ENCODE results near the gene RBM47. TPM values are rescaled to one million over a fixed set of nuclear protein-coding genes. Genes with fewer than 3 reads are reported as not detected.

RBM47 gene
- total RNA-seq, 1 donor from 2014 or later: 4.7 TPM

- ATAC-seq (no peak), DNase-seq (ENCODE audit: missing footprints) (no peak)
- intact Hi-C loops (cut with DNase I): no loop called here
These were observed 113.0 kb downstream of the RBM47 start for GRCh38 chr4:40516651-40517050.

GRCh38 chr4:40515398-40516293 is 114.0 kb downstream of the RBM47 start:
- intact Hi-C loops (cut with DNase I): no loop called here
- DNase-seq (ENCODE audit: missing footprints) (no peak), ATAC-seq (no peak)

GRCh38 chr4:40515037-40515397 is 114.6 kb downstream of the RBM47 start:
- DNase-seq (ENCODE audit: missing footprints) (no peak), ATAC-seq (no peak)
- intact Hi-C loops (cut with DNase I): no loop called here

DNA sequence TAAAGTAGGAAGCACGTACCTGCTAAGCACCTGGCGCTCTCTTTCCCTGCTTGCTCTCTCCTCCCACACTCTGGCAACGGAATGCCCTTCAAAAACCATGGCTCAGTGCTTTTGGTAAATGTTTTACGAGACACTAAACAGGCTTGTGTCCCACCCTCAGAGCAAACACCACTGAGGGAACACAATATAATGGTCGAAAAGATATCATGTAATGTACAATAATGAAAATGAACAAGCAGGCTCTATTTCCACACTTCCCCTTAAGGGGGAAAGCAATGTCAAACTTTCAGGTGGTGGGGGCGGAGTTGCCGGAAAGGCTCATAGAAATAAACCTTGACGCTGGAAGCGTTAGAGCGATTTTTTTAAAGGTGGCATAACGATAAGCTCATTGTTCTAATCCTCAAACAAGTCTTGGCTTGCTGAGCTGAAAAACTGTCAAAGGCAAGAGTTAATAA is 115.1 kb downstream of the RBM47 start:
- intact Hi-C loops (cut with DNase I): no loop called here
- DNase-seq (ENCODE audit: missing footprints): no peak

GRCh38 chr4:40511036-40511614 is 118.5 kb downstream of the RBM47 start:
- intact Hi-C loops (cut with DNase I): no loop called here
- no peak for DNase-seq (ENCODE audit: missing footprints)
- ATAC-seq: no peak

More for the DNA sequence above, 115.1 kb downstream of the RBM47 start:
- ATAC-seq: no peak

DNA sequence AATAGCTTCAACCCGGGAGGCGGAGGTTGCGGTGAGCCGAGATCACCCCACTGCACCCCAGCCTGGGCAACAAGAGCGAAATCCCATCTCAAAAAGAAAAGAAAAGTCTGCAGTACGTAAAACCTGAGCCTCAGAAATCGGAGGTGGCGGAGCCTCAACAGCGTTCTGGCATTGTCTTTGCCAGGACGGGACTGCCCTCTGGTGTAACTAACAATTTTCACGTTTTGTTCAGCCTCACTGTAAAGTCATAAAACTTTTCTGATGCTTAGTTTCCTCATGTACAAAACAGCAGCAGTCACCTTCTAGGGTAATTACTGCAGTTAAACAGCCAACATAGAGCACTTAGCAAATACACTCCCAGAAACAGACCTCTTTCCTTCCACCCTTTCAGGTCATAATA is 121.7 kb downstream of the RBM47 start:
- intact Hi-C loops (cut with DNase I): no loop called here
- DNase-seq (ENCODE audit: missing footprints): no peak
- ATAC-seq: no peak

DNA sequence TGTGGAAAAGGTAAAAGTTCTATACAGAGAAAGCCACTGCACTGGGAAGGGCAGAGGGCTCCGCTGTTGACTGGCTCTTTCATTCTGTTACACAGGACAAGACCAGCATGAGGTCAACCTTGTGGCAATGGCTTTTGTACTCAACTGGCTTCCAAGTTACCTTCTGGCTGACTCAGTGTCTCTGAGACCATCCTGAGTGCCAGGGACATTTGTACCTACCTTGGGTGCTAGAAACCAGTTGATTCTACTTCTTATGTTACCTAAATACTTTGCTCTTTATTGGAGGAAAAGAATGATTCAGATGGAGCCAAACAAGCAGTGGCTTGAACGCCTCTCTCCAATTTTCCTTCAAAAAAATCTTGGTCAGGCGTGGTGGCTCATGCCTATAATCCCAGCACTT is 123.2 kb downstream of the RBM47 start:
- intact Hi-C loops (cut with DNase I): no loop called here
- DNase-seq (ENCODE audit: missing footprints): no peak
- no peak for ATAC-seq

DNA sequence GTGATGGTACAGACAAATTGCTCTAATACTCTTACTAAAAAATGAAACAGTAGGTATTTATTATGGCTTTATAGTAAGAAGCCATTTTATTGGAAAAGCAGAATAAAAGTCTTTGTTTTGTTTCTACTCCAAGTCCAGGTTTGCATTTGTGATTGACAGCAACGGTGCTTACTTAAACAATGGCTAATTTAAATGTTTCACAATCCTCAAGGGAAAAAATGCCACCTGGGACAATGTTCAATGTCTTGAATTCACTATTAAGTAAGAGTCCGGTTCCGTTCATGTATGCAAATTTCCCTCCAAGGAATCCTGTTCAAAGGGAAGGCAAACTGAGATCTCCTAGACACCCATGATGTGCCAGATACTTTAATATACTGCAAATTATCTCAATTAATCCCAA is 123.6 kb downstream of the RBM47 start:
- no peak for ATAC-seq
- no peak for DNase-seq (ENCODE audit: missing footprints)
- intact Hi-C loops (cut with DNase I): no loop called here

GRCh38 chr4:40502934-40503333 is 126.7 kb downstream of the RBM47 start:
- ATAC-seq: no peak
- no peak for DNase-seq (ENCODE audit: missing footprints)
- intact Hi-C loops (cut with DNase I): no loop called here

DNA sequence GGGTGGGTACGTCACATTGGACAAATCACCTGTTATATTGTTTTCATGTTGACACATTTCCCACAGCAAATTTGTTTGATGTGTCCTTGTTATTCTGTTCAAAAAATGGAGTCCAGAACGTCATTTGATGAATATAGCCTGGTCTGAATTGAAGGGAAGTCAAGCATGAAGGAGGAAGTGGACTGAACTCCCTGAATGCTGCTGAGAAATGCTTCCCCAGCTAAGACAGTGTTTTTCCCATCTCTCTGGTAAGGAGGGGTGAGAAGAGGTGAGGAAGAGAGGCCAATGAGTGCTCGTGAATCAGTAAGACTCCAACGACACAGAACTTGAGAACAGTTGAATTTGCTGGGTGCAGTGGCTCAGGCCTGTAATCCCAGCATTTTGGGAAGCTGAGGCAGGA is 127.4 kb downstream of the RBM47 start:
- intact Hi-C loops (cut with DNase I): no loop called here
- no peak for DNase-seq (ENCODE audit: missing footprints)
- ATAC-seq: no peak

DNA sequence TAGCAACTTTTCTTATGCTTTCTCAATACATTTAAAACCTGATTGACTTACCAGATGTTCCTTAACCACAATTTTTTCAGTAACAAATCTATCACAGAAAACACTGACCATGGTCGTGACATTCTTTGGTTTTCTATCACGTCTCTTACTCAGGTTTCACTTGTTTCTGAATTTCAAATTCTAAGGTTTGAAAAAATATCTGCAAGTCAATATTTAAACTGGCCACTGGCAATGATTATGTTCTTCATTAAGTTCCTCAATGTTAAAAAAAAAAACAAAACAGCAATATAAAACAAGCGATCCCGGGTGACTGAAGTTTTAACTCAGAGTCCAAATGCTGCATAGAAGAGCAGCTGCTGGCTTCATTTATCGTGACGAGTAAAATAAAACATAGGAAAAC is 128.9 kb downstream of the RBM47 start:
- no peak for ATAC-seq
- intact Hi-C loops (cut with DNase I): no loop called here
- no peak for DNase-seq (ENCODE audit: missing footprints)

GRCh38 chr4:40493160-40493559 is 136.5 kb downstream of the RBM47 start:
- no peak for DNase-seq (ENCODE audit: missing footprints)
- ATAC-seq: no peak
- intact Hi-C loops (cut with DNase I): no loop called here

GRCh38 chr4:40492691-40493090 is 137.0 kb downstream of the RBM47 start:
- ATAC-seq: peak; percentile 3
- intact Hi-C loops (cut with DNase I): no loop called here
- DNase-seq (ENCODE audit: missing footprints): no peak

DNA sequence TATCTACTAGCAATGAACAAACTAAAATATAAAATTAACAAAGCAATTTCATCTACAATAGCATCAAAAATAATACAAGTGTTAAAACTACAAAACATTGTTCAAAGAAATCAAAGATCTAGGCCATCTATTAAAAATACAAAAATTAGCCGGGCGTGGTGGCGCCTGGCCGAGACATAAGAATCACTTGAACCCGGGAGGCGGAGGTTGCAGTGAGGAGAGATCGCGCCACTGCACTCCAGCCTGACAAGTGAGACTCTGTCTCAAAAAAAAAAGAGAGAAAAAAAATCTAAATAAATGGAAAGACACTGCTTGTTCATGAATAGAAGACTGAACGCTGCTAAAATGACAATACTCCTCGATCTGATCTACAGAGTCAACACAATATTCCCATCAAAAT is 139.2 kb downstream of the RBM47 start:
- intact Hi-C loops (cut with DNase I): no loop called here
- DNase-seq (ENCODE audit: missing footprints): no peak
- ATAC-seq: no peak

GRCh38 chr4:40489961-40490360 is 139.7 kb downstream of the RBM47 start:
- intact Hi-C loops (cut with DNase I): no loop called here
- ATAC-seq: no peak

GRCh38 chr4:40486534-40486933 is 143.1 kb downstream of the RBM47 start:
- ATAC-seq: peak; percentile 44
- no peak for DNase-seq (ENCODE audit: missing footprints)
- intact Hi-C loops (cut with DNase I): no loop called here

More at GRCh38 chr4:40489961-40490360, 139.7 kb downstream of the RBM47 start:
- DNase-seq (ENCODE audit: missing footprints): no peak

- intact Hi-C loops (cut with DNase I): no loop called here
- DNase-seq (ENCODE audit: missing footprints) (no peak), ATAC-seq (no peak)
These were observed 145.1 kb downstream of the RBM47 start for GRCh38 chr4:40484346-40485090.

DNA sequence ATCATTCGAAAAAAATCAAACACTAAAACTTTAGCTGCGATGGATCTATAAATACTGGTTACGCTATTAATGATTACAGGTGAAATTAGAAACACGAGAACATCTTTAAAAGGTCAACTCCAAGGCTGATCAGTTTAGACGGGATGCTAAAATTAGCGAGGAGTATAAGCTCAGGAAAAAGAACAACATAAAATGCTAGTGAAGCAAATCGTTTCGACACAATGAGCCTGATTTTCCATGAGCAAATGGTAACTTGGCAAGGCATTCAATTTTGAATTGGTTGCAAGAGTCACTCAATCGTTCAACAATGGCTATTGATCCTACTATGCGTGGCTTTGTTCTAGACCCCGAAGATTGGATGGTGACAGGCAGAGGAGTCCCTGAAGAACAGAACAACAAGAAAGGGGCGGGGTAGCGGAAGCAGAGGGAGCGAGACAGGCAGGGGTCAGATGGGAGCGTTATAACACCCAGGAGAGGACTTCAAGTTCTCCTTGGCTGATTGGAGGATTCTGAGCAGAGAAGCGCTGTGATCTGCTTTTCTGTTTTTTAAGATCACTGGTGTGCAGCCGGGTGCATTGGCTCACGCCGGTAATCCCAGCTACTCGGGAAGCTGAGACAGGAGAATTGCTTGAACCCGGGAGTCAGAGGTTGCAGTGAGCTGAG is 146.5 kb downstream of the RBM47 start:
- intact Hi-C loops (cut with DNase I): no loop called here
- ATAC-seq (no peak), DNase-seq (ENCODE audit: missing footprints) (no peak)

DNA sequence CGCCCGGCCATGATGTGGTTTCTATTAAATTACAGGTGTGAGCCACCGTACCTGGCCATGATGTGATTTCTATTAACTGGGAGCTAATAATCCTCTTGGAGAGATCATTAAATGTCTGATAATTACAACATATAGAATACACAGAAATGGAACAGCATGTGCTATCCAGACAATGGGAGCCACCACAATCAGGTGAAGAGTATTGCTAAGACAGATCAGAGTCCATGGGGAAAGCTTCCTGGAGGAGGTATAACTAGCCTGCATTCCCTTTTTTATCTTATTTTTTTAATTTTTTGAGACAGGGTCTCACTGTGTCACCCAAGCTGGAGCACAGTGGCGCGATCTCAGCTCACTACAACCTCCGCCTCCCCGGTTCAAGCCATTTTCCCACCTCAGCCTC is 147.7 kb downstream of the RBM47 start:
- intact Hi-C loops (cut with DNase I): no loop called here
- no peak for DNase-seq (ENCODE audit: missing footprints)
- ATAC-seq: no peak
